Raji (cell line): ENCODE data around the gene ZNF445.
A peak's percentile ranks its signal among the peaks of the same experiment; 100 is the strongest.

Experiments
- POLR2A ChIP-seq: IDR thresholded peaks from 2 replicates; pipeline ENCODE4 v1.6.1; 2011; ENCODE audit warnings: low read depth, low read length, control low read depth; ENCODE audit not compliant: insufficient read depth

The ZNF445 gene

DNA sequence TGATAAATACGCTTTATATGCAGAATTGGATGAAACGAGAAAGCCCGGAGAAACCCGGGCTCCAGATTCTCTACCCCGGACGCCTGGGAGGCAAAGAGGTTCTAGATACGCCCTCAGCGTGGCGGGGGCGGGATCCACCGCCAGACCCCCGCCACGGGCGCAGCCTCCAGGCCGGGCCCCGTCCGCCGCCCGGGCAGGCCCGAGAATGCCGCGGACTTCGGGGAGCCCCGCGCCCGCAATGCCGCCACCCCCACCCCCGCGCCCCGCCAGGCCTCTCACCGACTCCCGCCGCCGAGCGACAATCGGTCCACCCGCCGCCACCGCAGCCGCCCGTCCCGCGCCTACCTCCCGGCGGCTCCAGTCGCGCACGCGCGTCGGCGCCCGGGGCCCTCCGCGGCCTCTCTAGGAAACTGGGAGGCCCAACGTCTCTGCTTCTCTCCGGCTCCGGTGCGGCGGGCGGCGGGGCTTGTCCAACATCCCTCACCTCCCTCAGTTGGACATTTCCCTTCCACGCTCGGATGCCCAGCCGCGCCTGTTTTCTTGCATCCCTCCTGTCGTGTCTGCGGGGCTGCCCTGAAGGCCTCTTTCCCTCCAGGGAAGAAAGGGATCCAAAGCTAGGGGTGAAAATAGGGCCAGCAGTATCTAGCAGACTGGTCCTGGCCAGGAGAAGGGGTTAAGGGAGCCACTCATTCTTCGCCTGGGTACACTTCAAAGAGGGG, at the start of gene ZNF445:
TSS of gene ZNF445 (minus strand) at position 359 of the 719 bp plus-strand sequence. CDS start 22,121 bp downstream, outside the sequence.
- peak; percentile 66 for TF ChIP-seq POLR2A

DNA sequence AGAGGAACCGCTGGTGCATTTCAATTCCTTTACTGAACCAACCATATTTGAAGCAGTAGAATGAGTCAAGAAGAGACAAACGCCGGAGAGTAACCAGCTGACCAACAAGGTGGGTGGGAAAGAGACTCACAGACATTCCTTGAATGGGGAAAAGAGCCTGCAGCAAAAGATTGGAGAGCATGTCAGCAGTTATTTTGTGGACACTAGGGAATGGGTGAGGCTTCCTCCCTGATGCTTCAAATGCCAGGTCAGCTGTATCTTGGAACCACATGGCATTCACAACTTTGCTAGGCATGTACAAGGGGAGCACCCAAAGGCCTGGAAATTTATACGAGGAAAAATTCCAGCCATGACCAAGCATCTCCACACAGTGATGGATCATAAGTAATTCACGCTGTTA, 47.6 kb upstream of the ZNF445 start:
- no peak for TF ChIP-seq POLR2A

GRCh38 chr3:44522494-44522933, 45.0 kb upstream of the ZNF445 start:
- no peak for TF ChIP-seq POLR2A

- no peak for TF ChIP-seq POLR2A
These were observed 44.3 kb upstream of the ZNF445 start for GRCh38 chr3:44521721-44522120.

- no peak for TF ChIP-seq POLR2A
These were observed 41.3 kb upstream of the ZNF445 start for GRCh38 chr3:44518782-44519156.

DNA sequence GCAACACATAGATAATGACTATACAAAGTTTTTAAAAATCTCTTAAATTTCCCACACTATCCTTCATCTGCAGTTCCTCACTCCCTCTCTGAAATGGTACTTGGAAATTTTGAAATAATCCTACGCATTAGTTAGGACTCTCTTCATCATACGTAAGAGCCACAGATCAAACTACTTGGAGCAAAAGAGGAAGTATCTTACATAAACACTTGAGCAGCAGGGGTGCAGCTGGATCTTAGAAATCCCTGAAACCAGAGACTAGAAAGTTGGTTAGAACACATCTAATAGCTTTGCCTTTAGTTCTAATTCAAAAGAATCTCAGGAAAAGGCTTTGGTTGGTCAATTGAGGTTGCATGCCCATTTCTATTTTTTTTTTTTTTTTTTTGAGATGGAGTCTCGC, 38.8 kb upstream of the ZNF445 start:
- no peak for TF ChIP-seq POLR2A

- TF ChIP-seq POLR2A = no peak
These were observed 36.0 kb upstream of the ZNF445 start for GRCh38 chr3:44513513-44513912.

DNA sequence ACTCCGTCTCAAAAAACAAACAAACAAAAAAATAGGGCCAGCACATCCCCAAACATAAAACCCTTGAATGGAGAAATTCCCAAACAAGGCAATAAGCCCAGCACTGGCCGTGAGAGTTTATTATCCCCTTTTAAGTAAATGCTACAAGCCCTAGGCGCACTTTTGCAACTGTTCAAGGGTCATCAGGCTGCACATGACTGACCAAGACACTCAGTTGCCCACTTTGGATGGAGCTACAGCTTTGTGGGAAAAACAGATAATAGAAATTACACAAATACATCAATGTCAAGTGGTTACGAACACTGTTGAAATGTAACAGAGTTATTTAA, 33.7 kb upstream of the ZNF445 start:
- TF ChIP-seq POLR2A = no peak

- TF ChIP-seq POLR2A = no peak
These were observed 32.5 kb upstream of the ZNF445 start for GRCh38 chr3:44510000-44510368.

DNA sequence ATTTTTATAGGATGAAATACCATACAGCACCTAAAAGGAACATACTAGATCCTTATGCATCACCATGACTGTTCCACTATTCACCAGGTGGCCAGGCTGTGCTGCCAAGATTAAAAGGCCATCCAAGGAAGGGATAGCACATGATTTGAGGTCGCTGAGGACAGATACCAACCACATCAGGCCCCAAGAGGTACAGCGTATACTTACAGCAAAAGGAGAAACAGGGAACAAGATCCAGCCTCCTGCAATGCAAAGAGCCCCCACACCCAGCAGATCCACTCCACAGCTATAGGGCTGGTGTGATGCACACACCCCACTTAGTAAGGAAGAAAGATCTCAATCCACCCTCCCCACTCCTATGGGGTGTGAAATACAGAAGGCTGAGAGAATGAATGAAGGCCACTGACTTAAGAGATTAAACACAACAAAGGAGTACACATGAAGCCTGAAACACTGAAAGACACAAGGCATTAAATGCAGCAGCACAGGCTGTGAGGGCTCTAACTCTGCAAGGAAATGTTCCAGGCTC, 32.0 kb upstream of the ZNF445 start:
- no peak for TF ChIP-seq POLR2A

DNA sequence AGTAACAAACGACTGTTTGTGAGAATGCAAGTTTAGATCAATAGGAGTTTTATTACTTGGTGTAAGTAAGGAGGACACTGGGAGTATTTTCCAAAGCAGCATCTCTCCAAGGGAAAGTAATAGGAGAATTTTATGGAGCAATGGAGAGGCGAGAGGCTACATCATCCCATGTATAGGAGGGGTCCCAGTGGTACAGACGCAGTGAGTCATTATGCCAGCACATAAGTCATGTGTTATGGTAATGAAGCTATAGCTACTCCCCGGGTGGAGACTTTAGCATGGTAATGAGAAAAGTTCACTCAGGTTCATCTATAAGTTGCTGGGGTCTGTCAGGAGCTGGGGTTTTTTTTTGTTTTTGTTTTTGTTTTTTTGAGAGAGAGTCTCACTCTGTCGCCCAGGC, 29.5 kb upstream of the ZNF445 start:
- TF ChIP-seq POLR2A = no peak

- no peak for TF ChIP-seq POLR2A
These were observed 29.1 kb upstream of the ZNF445 start for GRCh38 chr3:44506556-44506955.

DNA sequence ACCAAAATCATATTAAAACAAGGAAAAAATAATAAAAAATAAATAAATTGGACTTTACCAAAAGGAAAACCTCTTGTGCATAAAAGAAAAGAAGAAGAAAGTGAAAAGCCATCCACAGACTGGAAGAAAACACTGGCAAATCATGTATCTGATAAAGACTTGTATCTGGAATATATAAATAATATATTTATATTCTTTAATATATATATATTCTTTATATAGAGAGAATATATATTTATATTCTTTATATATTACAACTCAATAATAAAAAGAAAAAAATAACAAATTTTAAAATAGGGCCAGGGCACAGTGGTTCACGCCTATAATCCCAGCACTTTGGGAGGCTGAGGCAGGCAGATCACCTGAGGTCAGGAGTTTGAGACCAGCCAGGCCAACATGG, 27.1 kb upstream of the ZNF445 start:
- no peak for TF ChIP-seq POLR2A

- no peak for TF ChIP-seq POLR2A
These were observed 24.5 kb upstream of the ZNF445 start for GRCh38 chr3:44501971-44502370.

DNA sequence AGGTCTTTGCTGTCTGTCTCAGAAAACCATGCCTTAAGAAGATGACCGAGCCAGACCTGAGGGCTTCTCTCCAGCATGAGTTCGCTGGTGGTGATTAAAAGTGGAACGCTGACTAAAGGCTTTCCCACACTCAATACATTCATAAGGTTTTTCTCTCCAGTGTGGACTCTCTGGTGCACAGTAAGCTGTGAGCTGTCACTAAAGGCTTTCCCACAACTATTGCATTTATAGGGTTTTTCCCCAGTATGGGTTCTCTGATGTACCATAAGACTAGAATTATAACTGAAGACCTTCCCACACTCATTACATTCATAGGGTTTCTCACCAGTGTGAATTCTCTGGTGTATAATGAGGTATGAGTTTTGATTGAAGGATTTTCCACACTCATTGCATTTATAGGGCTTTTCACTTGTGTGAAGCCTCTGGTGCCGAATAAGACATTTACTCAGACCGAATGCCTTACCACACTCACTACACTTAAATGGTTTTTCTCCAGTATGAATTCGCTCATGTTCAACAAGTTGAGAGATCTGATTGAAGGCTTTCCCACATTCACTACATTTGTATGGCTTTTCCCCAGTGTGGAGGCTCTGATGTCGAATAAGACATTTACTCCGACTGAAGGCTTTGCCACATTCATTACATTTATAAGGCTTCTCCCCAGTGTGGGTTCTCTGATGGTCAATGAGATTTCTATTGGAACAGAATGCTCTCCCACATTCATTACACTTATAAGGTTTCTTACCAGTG, 21.9 kb upstream of the ZNF445 start:
- TF ChIP-seq POLR2A = no peak
